NCI-H128 (cell line): Measurements from ENCODE around the gene BOK.

Experiments used
- DNase-seq: peaks from one replicate; lab custom pipeline; 2025; ENCODE audit not compliant: unreplicated experiment; lab: John Stamatoyannopoulos, UW

BOK gene

DNA sequence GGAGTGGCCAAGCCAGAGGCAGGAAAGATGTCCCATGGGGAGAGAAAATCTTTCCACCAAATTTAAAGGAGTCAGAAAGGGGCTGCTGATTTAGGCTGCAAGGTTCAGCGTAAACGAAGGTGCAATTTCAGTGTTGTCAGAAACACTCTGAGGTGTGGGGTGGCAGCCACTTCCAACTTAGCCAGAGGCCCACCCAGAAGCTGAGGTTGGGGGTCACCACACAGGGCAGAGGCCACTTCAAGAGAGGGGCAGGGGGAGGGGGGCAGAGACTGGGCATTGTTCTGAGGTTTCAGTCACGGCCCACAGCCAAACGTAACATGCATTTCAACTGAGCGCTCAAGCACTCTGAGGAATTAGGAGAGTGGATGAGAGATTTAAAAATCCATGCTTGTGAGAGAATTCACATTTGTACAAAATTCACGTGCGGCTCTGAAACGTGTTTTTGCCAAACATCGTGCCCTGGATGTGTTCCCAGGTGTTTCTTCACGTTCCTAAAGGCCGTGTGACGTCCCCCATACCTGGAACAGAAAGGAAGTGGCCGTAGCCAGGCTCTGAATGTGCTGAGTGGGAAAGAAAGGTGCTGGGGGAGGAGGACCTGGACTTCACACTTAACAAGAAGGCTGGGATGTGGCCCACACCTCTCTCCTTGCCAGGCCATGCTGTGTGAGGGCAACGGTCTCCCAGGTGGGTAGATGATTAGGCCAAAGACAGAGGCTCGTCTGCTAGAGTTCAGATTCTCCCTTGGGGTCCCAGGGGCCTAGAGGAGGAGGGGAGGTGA lies 19.5 kb upstream of the BOK start:
- DNase-seq: no peak

DNA sequence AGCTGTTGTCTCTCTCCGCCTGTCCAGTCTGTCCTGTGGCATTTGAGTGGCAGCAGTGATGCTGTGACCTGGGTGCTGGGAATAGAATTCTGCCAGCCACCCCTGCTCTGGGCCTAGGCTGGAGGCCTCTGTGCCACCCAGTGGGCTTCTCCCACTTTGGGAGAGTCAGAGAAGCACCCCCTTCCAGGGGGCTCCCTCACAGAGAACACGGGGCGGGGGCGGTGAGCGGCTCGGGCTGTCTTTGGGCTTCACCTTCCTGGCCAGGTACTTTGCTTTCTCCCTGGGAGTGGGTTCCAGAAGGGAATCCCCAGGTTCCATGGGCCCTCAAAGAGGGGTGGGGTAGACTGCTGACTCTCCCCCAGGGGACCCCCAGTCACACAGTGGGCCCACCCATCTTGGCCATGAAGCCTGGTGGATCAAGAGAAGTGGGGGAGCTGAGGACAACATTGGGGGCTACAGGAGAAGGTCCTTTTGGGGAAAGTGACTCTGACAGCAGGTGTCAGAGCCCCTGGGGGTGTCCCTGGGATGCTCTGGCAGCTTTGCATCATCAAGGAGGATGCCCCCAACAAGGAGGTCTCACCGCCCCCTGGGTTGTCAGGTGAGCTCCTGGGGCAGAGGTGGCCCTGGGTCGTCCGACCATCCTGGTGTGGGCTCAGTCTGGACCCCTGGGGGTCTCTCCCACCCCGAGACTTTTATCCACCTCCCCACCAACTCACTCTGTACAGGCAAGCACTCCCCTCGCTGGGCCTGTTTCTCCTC lies 18.8 kb upstream of the BOK start:
- DNase-seq: no peak

DNA sequence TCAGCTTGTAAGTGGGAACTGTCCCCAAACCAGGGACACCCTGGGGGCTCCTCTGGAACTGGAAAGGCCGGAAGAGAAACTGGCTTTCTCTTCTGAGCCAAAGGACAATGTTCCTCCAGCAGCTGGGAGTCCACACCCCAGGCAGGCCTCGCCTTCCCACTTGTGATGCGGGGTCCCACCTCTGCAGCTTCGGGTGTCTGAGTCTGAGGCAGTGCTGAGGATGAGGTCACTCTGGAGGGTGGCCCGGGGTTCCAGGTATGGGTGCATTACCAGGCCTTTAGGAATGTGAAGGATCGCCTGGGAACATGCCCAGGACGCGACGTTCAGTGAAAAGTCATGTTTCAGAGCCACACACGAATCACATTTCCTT lies 18.2 kb upstream of the BOK start:
- DNase-seq: no peak

DNA sequence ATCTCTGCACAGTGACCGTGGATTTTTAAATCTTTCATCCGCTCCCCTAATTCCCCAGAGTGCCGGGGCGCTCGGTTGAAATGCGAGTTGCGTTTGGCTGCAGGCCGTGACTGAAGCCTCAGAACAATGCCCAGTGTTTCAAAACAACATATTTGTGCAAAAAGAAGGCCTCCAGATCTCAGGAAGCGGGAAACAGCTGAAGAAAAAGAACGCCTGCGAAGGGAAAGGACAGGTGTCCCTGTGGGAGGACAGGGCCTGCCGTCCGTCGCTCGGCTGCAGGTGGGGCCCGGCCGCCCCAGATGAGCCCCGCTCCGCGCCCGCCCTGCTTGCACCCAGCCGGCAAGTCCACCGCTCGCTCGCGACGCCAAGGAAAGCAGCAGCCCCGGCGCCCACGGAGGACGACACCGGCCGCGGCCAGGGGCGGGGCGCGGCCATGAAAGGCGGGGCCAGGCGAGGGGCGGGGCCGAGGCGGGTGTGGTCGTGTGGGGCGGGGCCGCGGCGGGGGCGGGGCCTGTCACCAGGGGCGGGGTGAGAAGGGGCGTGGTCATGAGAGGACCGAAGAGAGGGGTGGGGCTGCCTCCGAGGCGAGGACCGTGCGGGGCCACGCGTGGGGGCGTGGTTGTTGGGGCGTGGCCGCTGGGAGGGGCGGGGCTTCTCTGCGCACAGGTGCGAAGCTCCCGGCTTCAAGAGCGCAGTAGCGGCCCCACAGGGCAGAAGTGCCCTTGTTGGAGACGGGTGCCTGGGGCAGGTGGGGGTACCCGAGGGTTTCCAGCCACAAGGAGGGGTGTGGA lies 17.6 kb upstream of the BOK start:
- DNase-seq: no peak

DNA sequence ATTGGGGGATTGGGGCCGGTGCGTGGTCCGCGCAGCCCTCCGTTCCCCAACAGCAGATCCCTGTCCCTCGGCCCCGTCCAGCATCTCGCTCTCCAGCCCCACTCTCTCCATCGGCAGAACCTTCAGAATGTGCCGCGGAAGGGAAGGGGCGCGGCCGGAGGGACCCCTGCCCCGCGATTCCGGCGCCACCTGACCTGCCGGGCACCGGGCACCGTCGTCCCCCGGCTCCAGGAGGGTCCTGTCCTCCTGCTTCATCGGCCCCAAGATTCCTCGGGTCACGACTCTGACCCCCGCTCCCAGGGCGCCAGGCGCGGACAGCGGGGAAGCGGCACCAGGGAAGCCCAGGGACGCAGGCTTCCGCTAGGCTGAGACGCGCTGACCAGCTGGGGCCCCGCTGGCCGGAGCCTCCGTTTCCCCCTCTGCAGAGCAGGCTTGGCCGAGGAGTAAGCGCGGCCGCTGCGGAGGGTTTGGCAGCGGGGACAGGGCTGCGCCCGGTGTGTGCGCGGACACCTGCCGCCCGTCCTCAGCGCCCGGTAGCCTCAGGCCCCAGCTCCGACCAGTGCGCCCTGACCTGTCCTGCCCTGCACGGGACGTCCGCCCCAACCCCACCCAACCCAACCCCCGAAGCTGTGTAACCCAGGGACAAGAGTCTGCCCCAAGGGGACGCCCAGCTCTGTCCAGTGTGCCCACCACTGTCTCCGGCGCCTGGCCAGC lies 16.8 kb upstream of the BOK start:
- DNase-seq: no peak

DNA sequence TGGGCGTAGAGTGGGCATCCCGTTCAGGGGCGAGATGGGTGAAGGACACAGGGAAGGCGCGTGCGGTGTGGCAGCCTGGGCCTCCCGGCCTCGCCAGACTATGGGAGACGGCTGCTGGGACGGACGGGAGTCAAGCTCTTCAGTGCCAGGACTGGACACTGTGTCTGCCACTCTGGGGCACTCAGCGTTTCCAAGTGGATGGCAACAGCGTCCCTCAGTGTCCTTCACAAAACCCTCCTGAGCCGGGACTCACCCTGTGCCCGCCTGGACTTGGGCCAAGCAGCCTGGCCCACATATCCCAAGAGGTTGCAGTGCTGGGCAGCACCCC lies 16.3 kb upstream of the BOK start:
- DNase-seq: no peak

DNA sequence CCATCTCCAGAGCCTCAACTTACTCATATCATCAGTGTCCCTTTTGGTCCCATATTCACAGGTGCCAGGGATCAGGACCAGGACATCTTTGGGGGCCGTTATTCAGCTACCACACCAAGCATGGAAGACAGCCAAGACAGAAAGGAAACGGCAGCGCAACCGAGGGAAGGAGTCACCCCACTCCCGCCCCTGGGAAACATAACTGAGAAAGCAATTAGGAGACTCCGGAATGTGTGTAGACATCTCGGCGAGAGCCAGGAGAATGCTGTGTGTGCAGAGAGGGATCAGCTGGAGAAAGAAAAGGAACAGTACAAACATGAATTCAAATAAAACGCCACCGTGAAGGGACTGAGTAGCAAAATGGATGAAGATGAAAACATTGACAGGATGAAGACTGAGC lies 13.4 kb upstream of the BOK start:
- no peak for DNase-seq

DNA sequence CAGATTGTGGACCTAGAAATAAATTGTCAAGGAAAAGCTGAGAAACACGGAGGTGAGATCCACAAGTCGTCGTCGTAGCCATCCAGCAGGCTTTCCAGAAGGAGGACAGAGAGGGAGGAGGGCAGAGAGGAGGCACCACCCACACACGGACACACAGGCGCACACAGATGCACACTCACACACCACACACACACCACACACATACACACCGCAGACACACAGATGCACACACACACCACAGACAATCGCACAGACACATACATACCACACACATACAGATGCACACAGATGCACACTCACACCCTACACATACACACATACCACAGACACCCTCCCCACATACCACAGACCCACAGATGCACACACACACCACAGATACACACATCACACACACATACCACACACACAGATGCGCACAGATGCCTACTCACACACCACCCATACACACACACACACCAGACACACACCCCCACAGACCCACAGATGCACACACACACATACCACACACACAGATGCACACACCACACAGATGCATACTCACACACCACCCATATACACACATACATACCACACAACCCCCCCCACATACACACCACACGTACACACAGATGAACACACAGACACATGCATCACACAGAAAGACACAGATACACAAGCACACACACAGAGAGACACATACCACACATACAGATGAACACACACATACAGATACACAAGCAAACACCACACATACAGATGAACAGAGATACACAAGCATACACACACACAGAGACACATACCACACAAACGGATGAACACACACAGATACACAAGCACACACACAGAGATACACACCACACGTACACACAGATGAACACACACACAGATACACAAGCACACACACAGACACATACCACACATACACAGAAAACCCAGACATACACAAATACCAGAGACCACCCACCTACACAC lies 12.7 kb upstream of the BOK start:
- DNase-seq: no peak

DNA sequence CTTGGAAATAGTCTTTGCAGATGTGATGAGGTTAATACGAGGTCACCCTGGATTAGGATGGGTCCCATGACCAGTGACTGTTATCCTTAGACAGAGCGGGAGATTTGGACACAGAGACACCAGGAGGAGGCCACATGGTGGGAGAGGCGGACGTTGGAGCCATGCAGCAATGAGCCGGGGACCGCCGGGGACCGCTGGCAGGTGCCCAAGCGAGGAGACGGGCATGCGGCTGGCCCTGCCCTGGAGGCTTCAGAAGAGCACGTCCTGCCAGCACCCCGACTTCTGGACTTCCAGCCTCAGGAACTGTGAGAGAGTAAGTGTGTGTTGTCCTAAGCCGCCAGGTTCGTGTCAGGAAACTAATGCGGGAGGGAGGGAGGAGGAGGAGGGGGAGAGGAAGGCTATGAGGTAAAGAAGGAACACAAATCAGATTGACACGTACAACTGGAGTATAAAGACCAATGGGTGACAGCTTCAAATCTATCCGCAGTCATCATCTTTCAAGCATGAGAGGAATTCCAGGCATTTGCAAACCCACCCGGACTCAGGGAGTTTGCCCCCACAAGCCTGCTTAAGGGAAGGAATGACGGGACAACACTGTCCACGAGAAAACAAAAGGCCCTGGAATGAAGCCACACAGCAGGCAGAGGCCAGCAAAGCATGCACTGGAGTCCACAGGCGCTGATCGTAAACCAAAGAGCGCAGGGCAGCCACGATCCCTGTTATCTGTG lies 11.6 kb upstream of the BOK start:
- DNase-seq: no peak

DNA sequence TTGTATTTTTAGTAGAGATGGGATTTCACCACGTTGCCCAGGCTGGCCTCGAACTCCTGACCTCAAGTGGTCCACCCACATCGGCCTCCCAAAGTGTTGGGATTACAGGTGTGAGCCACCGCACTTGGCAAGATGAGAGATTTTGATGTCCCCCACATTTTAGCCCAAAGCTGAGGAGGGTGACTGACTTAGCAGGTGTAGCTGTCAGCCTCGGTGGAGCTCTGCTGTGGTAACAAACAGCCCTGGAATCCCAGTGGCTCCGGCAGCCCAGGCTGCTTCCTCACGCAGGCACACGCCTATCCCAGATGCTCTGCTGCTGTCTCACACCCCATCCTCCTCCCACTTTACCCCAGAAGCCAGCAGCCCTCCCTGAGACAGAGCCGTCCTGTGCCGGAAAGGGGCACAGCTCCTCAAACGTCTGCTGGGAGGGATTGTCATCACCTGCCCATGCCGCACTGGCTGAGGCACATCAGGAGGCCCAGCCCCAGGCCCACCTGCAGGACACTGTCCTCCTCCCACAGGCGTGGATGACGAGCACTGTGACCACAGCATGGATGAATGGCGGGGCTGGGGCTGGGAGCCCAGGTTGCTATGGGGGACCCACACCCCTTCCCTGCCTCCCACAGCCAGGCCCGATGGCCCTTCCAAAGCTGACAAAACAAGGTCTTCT lies 10.6 kb upstream of the BOK start:
- DNase-seq: no peak

DNA sequence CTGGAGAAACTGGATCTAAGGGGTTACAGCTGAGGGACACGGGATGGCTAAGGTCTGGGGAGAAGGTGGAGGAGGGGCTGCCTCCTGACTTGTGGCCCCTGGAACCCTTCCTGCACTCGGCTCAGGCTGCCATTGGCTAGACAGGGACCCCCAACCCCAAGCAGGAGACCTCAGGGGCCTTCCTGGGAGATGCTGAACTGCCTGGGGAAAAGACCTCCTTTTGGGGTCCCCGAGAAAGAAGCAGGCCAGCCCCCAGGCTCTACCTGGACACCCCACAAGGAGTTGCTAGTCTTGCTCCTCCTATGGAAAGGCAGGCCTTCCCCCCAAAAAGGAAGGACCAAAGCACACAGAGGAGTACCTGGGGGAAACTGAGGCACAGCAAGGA lies 10.1 kb upstream of the BOK start:
- DNase-seq: no peak

DNA sequence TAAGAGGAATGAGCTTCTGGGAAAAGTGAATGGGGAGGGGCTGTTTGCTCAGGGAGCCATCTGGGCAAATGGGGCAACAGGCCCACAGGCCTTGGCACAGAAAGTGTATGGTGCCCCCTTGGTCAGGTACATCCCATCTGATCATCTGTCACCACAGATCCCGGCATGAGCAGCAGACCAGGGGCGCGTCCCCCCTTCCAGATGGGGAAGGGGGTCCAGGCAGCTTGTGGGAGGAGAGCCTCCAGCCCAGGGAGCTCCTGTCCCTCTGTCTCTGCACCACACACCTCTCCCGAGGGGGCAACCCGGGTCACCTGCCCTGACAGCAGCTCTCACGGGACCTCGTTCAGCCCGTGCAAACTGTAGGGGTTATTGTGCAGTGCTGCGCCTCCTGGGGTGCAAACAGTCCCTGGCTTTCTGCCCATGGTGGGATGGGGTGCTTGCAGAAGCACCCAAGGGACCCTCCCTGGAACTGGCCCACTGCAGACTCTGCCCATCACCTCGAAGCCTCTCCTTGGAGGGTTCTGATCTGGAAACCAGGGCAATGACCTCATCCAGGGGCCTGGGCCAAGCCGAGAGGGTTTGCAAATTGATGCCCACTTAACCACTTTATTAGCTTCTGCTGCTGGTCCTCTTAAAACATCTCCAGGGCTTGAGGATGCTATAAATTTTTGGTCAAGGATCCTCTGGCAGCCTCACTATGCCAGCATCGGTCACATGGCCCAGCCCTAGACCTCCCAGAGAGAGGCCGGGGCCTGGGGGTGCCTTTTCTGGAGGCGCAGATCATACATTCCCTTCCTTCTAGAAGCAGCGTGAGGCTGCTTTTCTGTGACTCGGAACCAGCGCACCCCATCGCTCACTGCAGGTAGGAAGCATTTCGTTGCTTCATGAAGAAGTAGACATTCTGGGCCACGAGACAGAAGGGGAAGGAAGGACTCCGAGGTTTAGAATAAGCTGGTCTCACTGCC lies 7.6 kb upstream of the BOK start:
- no peak for DNase-seq

DNA sequence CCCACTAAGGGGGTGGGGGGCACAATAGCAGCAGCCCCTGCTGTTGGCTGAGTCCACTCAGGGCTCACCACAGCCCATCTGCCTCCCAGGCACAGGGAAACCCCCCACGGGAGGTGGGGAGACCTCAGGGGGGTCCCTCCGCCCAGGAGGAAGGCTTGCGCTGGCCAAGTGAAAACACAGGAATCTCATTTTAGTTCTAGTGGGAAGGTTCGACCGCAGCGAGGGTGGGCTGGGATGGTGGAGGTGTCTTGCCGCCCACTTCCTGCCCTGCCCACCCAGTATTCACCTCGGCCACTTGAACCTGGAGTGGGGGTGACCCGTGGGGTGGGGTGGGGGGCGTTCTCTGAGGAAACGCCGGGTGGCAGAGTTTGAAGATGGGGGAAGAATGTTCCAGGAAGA lies 6.9 kb upstream of the BOK start:
- DNase-seq: no peak

DNA sequence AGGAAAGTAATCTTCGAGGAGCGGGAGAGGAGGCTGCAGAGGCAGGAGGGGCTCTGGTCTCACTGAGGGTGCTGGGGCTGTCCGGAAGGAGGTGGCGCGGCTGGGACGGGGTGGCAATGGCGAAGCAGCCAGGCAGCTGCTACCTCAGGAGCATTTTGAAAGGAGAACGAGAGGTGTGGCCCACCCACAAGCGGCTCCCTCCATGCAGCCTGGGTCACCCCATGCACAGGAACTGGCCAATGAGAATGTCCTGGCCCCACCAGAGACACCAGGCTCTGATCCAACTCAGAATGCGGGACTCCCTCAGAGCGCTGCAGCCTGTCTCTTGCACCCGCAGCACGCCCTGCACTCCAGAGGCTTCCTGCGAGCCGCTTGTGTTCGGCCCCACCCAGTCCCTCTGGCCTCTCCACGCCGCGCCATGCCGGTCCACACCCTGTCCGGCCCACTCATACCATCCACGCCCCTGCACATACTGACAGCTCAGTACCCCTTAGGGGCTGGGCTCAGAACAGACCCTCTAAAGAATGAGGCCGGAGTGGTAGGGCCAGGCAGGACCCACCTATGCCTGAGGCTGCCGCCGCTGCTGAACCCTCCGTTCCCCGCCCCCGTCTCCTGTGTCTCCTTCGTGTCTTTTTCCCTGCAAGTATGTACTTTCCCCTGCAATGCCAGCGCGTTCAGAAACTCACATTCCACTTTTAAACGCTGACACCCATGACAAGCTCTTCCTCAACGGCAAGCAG lies 6.4 kb upstream of the BOK start:
- no peak for DNase-seq

DNA sequence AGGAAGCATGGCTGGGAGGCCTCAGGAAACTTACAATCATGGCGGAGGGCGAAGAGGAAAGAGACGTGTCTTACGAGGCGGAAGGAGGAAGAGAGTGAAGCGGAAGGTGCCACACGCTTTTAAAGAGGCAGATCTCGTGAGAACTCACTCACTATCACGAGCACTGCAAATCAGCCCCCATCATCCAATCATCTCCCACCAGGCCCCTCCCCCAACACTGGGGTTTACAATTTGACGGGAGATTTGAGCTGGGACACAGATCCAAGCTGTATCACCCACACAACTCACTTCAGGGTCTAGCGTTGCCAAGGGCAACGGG lies 5.1 kb upstream of the BOK start:
- DNase-seq: no peak

DNA sequence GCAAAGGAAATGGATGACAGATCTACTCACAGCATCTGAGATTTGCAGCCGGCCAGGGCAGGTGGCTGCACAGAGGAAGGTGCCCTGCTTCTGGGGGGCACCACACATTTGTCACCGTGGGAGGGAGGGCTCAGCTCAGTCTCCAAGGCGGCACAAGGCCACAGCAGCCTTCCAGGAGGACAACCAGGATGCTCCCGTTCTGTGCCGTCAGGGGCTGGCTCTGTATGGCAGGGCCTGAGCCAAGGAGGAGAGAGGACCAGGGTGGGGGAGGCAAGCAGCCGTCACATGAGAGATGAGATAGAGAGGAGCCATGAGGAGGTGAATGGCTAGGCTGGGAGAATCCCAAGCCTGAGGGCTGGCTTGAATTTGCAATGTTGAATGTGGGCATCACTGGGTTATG lies 4.6 kb upstream of the BOK start:
- no peak for DNase-seq

DNA sequence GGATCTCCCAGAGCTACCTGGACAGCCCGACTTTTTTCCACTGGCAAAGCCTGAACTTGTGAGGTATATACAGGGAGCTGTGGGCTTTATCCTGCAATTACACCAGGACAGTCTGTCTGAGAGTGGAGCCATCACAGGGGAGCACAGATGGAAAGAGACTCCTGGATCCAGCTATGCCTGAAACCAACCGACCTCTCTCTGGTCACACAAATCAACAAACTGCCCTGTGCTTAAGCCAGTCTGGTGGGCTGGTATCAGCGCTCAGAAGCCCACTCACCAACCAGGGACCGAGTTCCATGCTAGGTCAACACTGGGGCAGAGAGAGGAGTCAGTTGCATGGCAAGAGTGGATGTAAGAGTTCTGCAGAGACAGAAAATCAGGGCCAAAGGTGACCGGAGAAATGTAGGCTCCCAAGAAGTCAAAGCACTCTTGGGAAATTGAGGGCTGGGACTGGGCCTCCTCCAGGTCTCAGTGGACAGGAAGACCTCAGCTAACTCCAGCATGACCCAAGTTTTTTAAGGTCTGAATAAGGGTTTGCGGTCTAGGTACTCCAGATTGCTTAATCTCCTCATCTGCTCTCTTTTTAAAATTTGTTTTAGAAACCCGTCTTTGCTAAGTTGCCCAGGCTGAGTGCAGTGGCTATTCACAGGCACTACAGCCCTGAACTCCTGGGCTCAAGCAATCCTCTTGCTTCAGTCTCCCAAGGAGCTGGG lies 3.8 kb upstream of the BOK start:
- no peak for DNase-seq
